ENCODE measurements around the gene GMCL2.

- TF ChIP-seq CTCF (IDR thresholded peaks at IDR 0.05) (no peak), POLR2A (IDR thresholded peaks at IDR 0.05; ENCODE audit: low read depth) (no peak), POLR2AphosphoS5 (IDR thresholded peaks at IDR 0.05) (no peak), EP300 (IDR thresholded peaks at IDR 0.05) (no peak)
These were observed 36.7 kb upstream of the GMCL2 start for GRCh38 chr5:178223828-178224335.
